ENCODE results near the gene NTRK2. TPM values are rescaled to one million over a fixed set of nuclear protein-coding genes. Genes with fewer than 3 reads are reported as not detected.

NTRK2 gene
- total RNA-seq, 1 donor from 2014 or later, result 23.8 TPM

GRCh38 chr9:84953797-84954705, 284.5 kb downstream of the NTRK2 start:
- no peaks in the 10 kb centered on the region for H3K27me3 ChIP-seq
- no peak overlapping the region for H3K27ac ChIP-seq
- peak in 1 of 2 donors; percentile 83 for DNase-seq (ENCODE audit: low spot score in 2 of 2)
- H3K9me3 ChIP-seq, result no peaks in the 10 kb centered on the region
- H3K36me3 ChIP-seq, result no peaks in the 10 kb centered on the region
- no peaks in the 10 kb centered on the region for H3K4me1 ChIP-seq
- intact Hi-C loops (cut with DNase I), result loop anchor here (1.0 to 2.0 kb wide), 3 partner anchors 257 to 557 kb away; partner anchors contain the start of gene NTRK2
- no peak overlapping the region for H3K4me3 ChIP-seq
- TF ChIP-seq CTCF (IDR thresholded peaks at IDR 0.05), result peak; percentile 62 to 95 (median 91)

DNA sequence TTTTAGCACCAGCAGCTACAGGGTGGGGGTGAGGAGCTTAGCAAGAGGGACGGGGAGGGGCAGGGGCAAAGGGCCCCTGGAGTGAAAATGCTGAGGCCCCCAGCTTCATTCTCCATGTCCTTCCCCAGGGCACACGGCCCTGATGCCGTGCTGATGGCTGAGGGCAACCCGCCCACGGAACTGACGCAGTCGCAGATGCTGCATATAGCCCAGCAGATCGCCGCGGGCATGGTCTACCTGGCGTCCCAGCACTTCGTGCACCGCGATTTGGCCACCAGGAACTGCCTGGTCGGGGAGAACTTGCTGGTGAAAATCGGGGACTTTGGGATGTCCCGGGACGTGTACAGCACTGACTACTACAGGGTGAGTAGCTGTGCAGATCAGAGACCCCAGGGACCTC, 285.6 kb downstream of the NTRK2 start:
- no peak overlapping the region for H3K27ac ChIP-seq
- intact Hi-C loops (cut with DNase I), result loop anchor here (2.0 kb wide), 1 partner anchor 286 kb away; the partner anchor contains the start of gene NTRK2
- H3K4me3 ChIP-seq, result no peak overlapping the region
- no peak for DNase-seq (ENCODE audit: low spot score in 2 of 2)
- H3K9me3 ChIP-seq, result no peaks in the 10 kb centered on the region
- TF ChIP-seq CTCF (IDR thresholded peaks at IDR 0.05), result no peak
- H3K4me1 ChIP-seq, result no peaks in the 10 kb centered on the region
- H3K27me3 ChIP-seq, result no peaks in the 10 kb centered on the region
- H3K36me3 ChIP-seq, result no peaks in the 10 kb centered on the region

- Histone ChIP-seq H3K4me1 (no peaks in the 10 kb centered on the region), H3K27me3 (no peaks in the 10 kb centered on the region), H3K4me3 (no peak overlapping the region), H3K27ac (no peak overlapping the region), H3K9me3 (no peaks in the 10 kb centered on the region), H3K36me3 (no peaks in the 10 kb centered on the region)
- no peak for TF ChIP-seq CTCF (IDR thresholded peaks at IDR 0.05)
- intact Hi-C loops (cut with DNase I), result loop anchor here (2.0 kb wide), 1 partner anchor 287 kb away; the partner anchor contains the start of gene NTRK2
- no peak for DNase-seq (ENCODE audit: low spot score in 2 of 2)
Observed at GRCh38 chr9:84955971-84956370, 286.4 kb downstream of the NTRK2 start.

DNA sequence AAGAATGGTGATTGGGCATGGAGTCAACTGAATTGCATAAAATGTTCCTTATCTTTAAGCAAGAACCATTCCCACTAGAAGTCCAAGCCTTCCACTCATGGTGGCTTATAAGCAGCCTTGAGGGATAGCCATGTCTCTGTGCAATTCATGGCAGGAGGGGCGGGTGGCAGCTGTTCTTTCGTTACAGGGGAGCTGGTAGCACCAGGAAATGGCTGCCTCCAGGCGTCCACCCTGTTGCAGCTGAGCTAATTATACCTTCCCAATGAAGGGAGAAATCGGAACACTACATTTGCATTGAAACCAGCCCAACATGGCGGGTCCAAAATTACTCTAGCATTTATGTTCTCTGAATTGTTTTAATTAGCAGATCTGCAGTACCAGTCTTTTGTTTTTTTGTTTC, 289.8 kb downstream of the NTRK2 start:
- Histone ChIP-seq H3K27me3 (no peaks in the 10 kb centered on the region), H3K4me1 (no peaks in the 10 kb centered on the region), H3K36me3 (no peaks in the 10 kb centered on the region), H3K9me3 (no peaks in the 10 kb centered on the region), H3K27ac (no peak overlapping the region), H3K4me3 (no peak overlapping the region)
- intact Hi-C loops (cut with DNase I), result no loop called here
- no peak for TF ChIP-seq CTCF (IDR thresholded peaks at IDR 0.05)
- no peak for DNase-seq (ENCODE audit: low spot score in 2 of 2)

DNA sequence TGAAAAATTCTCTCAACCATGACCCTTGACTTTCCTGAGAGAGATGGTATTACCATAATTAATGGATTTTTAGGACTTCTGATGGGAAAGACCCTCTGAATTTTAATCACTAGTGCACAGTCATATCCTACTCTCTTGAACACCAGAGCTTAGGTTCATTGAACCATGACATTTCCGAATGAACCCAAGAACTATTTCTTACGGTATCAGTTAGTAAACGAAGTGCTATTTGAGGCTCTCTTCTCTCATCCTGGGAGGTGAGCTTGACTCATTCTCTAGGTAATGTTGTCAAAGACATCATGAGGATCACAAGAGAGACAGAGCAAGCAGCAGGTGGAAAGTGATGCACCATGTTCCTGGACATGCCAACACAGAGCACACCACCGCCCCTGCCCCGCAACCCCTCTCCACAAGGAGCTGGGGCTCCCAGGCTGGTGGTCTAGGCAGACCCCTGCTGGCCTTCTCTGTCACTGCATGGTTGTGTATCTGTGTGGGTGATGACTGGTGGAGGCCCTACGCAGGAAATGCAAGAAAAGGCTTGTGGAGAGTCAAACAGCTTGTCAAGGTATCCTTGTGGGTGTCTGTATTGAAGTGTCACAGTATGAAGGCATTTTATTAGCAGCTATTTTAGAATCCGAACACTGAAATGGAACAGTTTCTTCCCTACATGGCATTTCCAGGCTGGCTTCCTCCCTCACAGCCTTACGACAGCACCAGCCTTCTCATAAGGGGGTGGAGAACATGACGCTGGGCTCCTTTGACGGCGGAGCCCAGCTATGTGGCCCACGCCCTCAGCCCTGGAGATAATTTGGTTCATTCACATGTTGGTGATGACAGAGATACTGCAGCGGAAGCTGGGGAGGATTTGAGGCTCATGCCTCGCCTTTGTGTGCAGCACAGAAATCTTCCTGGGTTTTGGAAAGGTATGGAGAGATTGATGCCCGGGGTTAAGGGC, 297.6 kb downstream of the NTRK2 start:
- H3K36me3 ChIP-seq, result no peaks in the 10 kb centered on the region
- DNase-seq (ENCODE audit: low spot score in 2 of 2), result no peak
- H3K27me3 ChIP-seq, result no peaks in the 10 kb centered on the region
- no peaks in the 10 kb centered on the region for H3K4me1 ChIP-seq
- H3K9me3 ChIP-seq, result no peaks in the 10 kb centered on the region
- intact Hi-C loops (cut with DNase I), result no loop called here
- H3K4me3 ChIP-seq, result no peak overlapping the region
- no peak for TF ChIP-seq CTCF (IDR thresholded peaks at IDR 0.05)
- H3K27ac ChIP-seq, result no peak overlapping the region

All from ascending aorta (tissue), 2 donors.